ENCODE measurements around the gene TLL2. TPM values are rescaled to one million over a fixed set of nuclear protein-coding genes. Genes with fewer than 3 reads are reported as not detected.

Gene TLL2
- total RNA-seq, 1 donor from 2014 or later, result 8.7 TPM

- DNase-seq (no peak), ATAC-seq (ENCODE audit: poor library complexity) (no peak)
- intact Hi-C loops (cut with DNase I), result no loop called here
Observed at GRCh38 chr10:96352582-96352981, 161.1 kb downstream of the TLL2 start.

GRCh38 chr10:96352027-96352426 lies 161.7 kb downstream of the TLL2 start:
- DNase-seq, result no peak
- intact Hi-C loops (cut with DNase I), result no loop called here
- no peak for ATAC-seq (ENCODE audit: poor library complexity)

GRCh38 chr10:96346295-96346694 lies 167.4 kb downstream of the TLL2 start:
- ATAC-seq (ENCODE audit: poor library complexity) (no peak), DNase-seq (no peak)
- intact Hi-C loops (cut with DNase I), result no loop called here

GRCh38 chr10:96345222-96345621 lies 168.5 kb downstream of the TLL2 start:
- ATAC-seq (ENCODE audit: poor library complexity) (no peak), DNase-seq (no peak)
- intact Hi-C loops (cut with DNase I), result no loop called here

- no peak for DNase-seq
- no peak for ATAC-seq (ENCODE audit: poor library complexity)
- intact Hi-C loops (cut with DNase I), result no loop called here
Observed at GRCh38 chr10:96344178-96344577, 169.5 kb downstream of the TLL2 start.

- no peak for ATAC-seq (ENCODE audit: poor library complexity)
- intact Hi-C loops (cut with DNase I), result no loop called here
- DNase-seq, result no peak
Observed at GRCh38 chr10:96342402-96342801, 171.3 kb downstream of the TLL2 start.

- DNase-seq, result no peak
- intact Hi-C loops (cut with DNase I), result no loop called here
Observed at GRCh38 chr10:96341219-96342182, 172.2 kb downstream of the TLL2 start.

GRCh38 chr10:96339956-96340904 lies 173.5 kb downstream of the TLL2 start:
- peak; percentile 67 for DNase-seq
- ATAC-seq (ENCODE audit: poor library complexity), result peak; percentile 86

More at GRCh38 chr10:96341219-96342182, 172.2 kb downstream of the TLL2 start:
- ATAC-seq (ENCODE audit: poor library complexity), result no peak

GRCh38 chr10:96339383-96339782 lies 174.3 kb downstream of the TLL2 start:
- intact Hi-C loops (cut with DNase I), result loop anchor here (10.0 kb wide), 1 partner anchor 325 kb away; no protein-coding TSS in a partner anchor
- ATAC-seq (ENCODE audit: poor library complexity), result peak; percentile 71

More at GRCh38 chr10:96339956-96340904, 173.5 kb downstream of the TLL2 start:
- intact Hi-C loops (cut with DNase I), result loop anchor here (10.0 kb wide), 1 partner anchor 325 kb away; no protein-coding TSS in a partner anchor

GRCh38 chr10:96338279-96338925 lies 175.3 kb downstream of the TLL2 start:
- DNase-seq (no peak), ATAC-seq (ENCODE audit: poor library complexity) (no peak)
- intact Hi-C loops (cut with DNase I), result loop anchor here (10.0 kb wide), 1 partner anchor 324 kb away; no protein-coding TSS in a partner anchor

More at GRCh38 chr10:96339383-96339782, 174.3 kb downstream of the TLL2 start:
- DNase-seq, result no peak

- DNase-seq (no peak), ATAC-seq (ENCODE audit: poor library complexity) (no peak)
- intact Hi-C loops (cut with DNase I), result loop anchor here (10.0 kb wide), 1 partner anchor 322 kb away; no protein-coding TSS in a partner anchor
Observed at GRCh38 chr10:96337106-96337505, 176.6 kb downstream of the TLL2 start.

- DNase-seq, result no peak
- intact Hi-C loops (cut with DNase I), result loop anchor here (10.0 kb wide), 1 partner anchor 320 kb away; no protein-coding TSS in a partner anchor
- peak; percentile 69 for ATAC-seq (ENCODE audit: poor library complexity)
Observed at GRCh38 chr10:96334616-96335526, 178.9 kb downstream of the TLL2 start.

GRCh38 chr10:96333101-96333500 lies 180.6 kb downstream of the TLL2 start:
- no peak for ATAC-seq (ENCODE audit: poor library complexity)
- intact Hi-C loops (cut with DNase I), result loop anchor here (10.0 kb wide), 1 partner anchor 318 kb away; no protein-coding TSS in a partner anchor
- no peak for DNase-seq

GRCh38 chr10:96327462-96327861 lies 186.3 kb downstream of the TLL2 start:
- DNase-seq, result no peak
- ATAC-seq (ENCODE audit: poor library complexity), result peak; percentile 57
- intact Hi-C loops (cut with DNase I), result no loop called here

- DNase-seq (no peak), ATAC-seq (ENCODE audit: poor library complexity) (no peak)
- intact Hi-C loops (cut with DNase I), result no loop called here
Observed at GRCh38 chr10:96325719-96326373, 187.9 kb downstream of the TLL2 start.

GRCh38 chr10:96324447-96324846 lies 189.3 kb downstream of the TLL2 start:
- intact Hi-C loops (cut with DNase I), result no loop called here
- ATAC-seq (ENCODE audit: poor library complexity) (no peak), DNase-seq (no peak)

GRCh38 chr10:96322275-96322674 lies 191.5 kb downstream of the TLL2 start:
- intact Hi-C loops (cut with DNase I), result no loop called here
- ATAC-seq (ENCODE audit: poor library complexity) (no peak), DNase-seq (no peak)

Measured in Right ventricle myocardium superior (tissue), 1 donor.